GM21423 (cell line): Measurements from ENCODE around the gene LUC7L2.
"Not testable (repeated sequence)": the region's sequence is repeated elsewhere in the genome, so short reads cannot be mapped to it uniquely, and the experiment has no call there.

Experiments
- ATAC-seq: cut with Tn5 transposase; IDR thresholded peaks from one replicate; pipeline ENCODE4 v1.9.1; 2021; ENCODE audit warnings: mild to moderate bottlenecking, moderate library complexity; ENCODE audit not compliant: unreplicated experiment

LUC7L2 gene

GRCh38 chr7:139394540-139394939 lies 34.8 kb downstream of the LUC7L2 start:
- ATAC-seq: no peak

- ATAC-seq: no peak
Observed at GRCh38 chr7:139396323-139396951, 36.7 kb downstream of the LUC7L2 start.

GRCh38 chr7:139397192-139397591 lies 37.5 kb downstream of the LUC7L2 start:
- ATAC-seq: no peak

GRCh38 chr7:139403601-139404000 lies 43.9 kb downstream of the LUC7L2 start:
- ATAC-seq: no peak

GRCh38 chr7:139407555-139407954 lies 47.9 kb downstream of the LUC7L2 start:
- ATAC-seq: no peak

- not testable (repeated sequence) for ATAC-seq
Observed at GRCh38 chr7:139414743-139415402, 55.2 kb downstream of the LUC7L2 start.

- no peak for ATAC-seq
Observed at GRCh38 chr7:139416405-139416804, 56.7 kb downstream of the LUC7L2 start.

GRCh38 chr7:139417478-139417877 lies 57.8 kb downstream of the LUC7L2 start:
- no peak for ATAC-seq

GRCh38 chr7:139421123-139421522 lies 61.4 kb downstream of the LUC7L2 start:
- no peak for ATAC-seq

GRCh38 chr7:139422126-139422525 lies 62.4 kb downstream of the LUC7L2 start:
- ATAC-seq: no peak

- ATAC-seq: no peak
Observed at GRCh38 chr7:139423091-139423490, 63.4 kb downstream of the LUC7L2 start.

- no peak for ATAC-seq
Observed at GRCh38 chr7:139424004-139424403, 64.3 kb downstream of the LUC7L2 start.

- not testable (repeated sequence) for ATAC-seq
Observed at GRCh38 chr7:139425701-139426100, 66.0 kb downstream of the LUC7L2 start.

GRCh38 chr7:139426258-139427028 lies 66.7 kb downstream of the LUC7L2 start:
- no peak for ATAC-seq

- no peak for ATAC-seq
Observed at GRCh38 chr7:139427029-139427420, 67.3 kb downstream of the LUC7L2 start.

- no peak for ATAC-seq
Observed at GRCh38 chr7:139427788-139428187, 68.1 kb downstream of the LUC7L2 start.

- not testable (repeated sequence) for ATAC-seq
Observed at GRCh38 chr7:139429735-139430134, 70.0 kb downstream of the LUC7L2 start.

- ATAC-seq: no peak
Observed at GRCh38 chr7:139430443-139430842, 70.7 kb downstream of the LUC7L2 start.

- no peak for ATAC-seq
Observed at GRCh38 chr7:139431010-139431409, 71.3 kb downstream of the LUC7L2 start.

- no peak for ATAC-seq
Observed at GRCh38 chr7:139431459-139431858, 71.8 kb downstream of the LUC7L2 start.

GRCh38 chr7:139436806-139437205 lies 77.1 kb downstream of the LUC7L2 start:
- ATAC-seq: no peak

GRCh38 chr7:139439375-139439774 lies 79.7 kb downstream of the LUC7L2 start:
- no peak for ATAC-seq
